HepG2 (cell line): ENCODE data around the gene ACSL6. TPM values are rescaled to one million over a fixed set of nuclear protein-coding genes. Genes with fewer than 3 reads are reported as not detected.
A peak's percentile ranks its signal among the peaks of the same experiment; 100 is the strongest.

Experiments
- ATAC-seq: fragments of 200-7000 bp; cut with Tn5 transposase; 3 replicates; pipeline ENCODE4 v1.9.1; 2020; ENCODE audit warnings: mild to moderate bottlenecking, moderate library complexity
- BruUV-seq: library from RNA; stranded (reverse); fragments of 400-500 nt; replicated peaks from 2 replicates; lab custom pipeline; 2021; lab: Mats Ljungman, UMichigan
- CTCF ChIA-PET: fragments of 300-600 bp; formaldehyde crosslinking; extraction: SDS; loops from one replicate; lab custom pipeline; 2021; ENCODE audit warnings: low total read pairs, inconsistent platforms, low intra/inter-chr PET ratio; lab: Yijun Ruan, JAX
- POLR2A ChIA-PET: fragments of 350-600 bp; sonication (Branson Sonifier 250); formaldehyde crosslinking; loops from one replicate; lab custom pipeline; 2020; ENCODE audit warnings: antibody characterized with exemption, inconsistent platforms; lab: Yijun Ruan, JAX
- DNase-seq: peaks from one replicate; pipeline ENCODE4 v3.0.0-alpha.2; 2015; ENCODE audit warnings: low spot score
- FAIRE-seq: peaks from 3 replicates; lab custom pipeline; 2011; peaks lifted over from hg19 to GRCh38; lab: Jason Lieb, UNC
- H2AFZ ChIP-seq: one replicate; pipeline ENCODE4 v1.6.1; 2011; ENCODE audit warnings: low read length, inconsistent platforms
- H3K27ac ChIP-seq: fragments of 300-600 bp; 3 replicates; pipeline ENCODE4 v1.8.0; 2011; ENCODE audit warnings: mixed run types, mild to moderate bottlenecking, mixed read lengths, low read length, inconsistent platforms; ENCODE audit not compliant: insufficient read depth; ENCODE audit errors: extremely low read length
- H3K27me3 ChIP-seq, 2 experiments: fragments of 200-600 bp in 1 of 2; 2 replicates in 1 of 2; 3 replicates in 1 of 2; pipeline versions ENCODE4 v1.6.0 to v1.8.0; 2011; ENCODE audit warnings: low read length in 2 of 2, mild to moderate bottlenecking in 2 of 2, moderate library complexity in 2 of 2, inconsistent platforms in 1 of 2; ENCODE audit not compliant: insufficient read depth in 2 of 2, control insufficient read depth in 1 of 2
- H3K36me3 ChIP-seq, 2 experiments: fragments of 200-600 bp in 1 of 2; replicated peaks in 1 of 2; 2 replicates in 1 of 2; 3 replicates in 1 of 2; pipeline versions ENCODE4 v1.5.1 to v1.8.0; 2011; ENCODE audit warnings: low read length in 2 of 2, inconsistent platforms in 1 of 2; ENCODE audit not compliant: insufficient read depth in 2 of 2, control insufficient read depth in 1 of 2
- H3K4me1 ChIP-seq: 2 replicates; pipeline ENCODE4 v1.5.1; 2012; ENCODE audit warnings: low read length, inconsistent platforms; ENCODE audit not compliant: insufficient read depth
- H3K4me2 ChIP-seq: 2 replicates; pipeline ENCODE4 v1.6.0; 2011; ENCODE audit warnings: low read depth, low read length, inconsistent platforms
- H3K4me3 ChIP-seq, 3 experiments: fragments of 200-600 bp in 1 of 3; sonication (generic), shearing (Covaris generic) in 1 of 3; replicated peaks in 1 of 3; 2 replicates each; pipeline ENCODE4 v1.5.1; 2011 to 2016; ENCODE audit warnings: low read length in 3 of 3, inconsistent platforms in 2 of 3, low read depth in 2 of 3, mild to moderate bottlenecking in 2 of 3, control low read depth in 1 of 3, mixed read lengths in 1 of 3; ENCODE audit not compliant: insufficient read depth in 1 of 3
- H3K79me2 ChIP-seq: one replicate; pipeline ENCODE4 v1.6.1; 2011; ENCODE audit warnings: low read length, inconsistent platforms; ENCODE audit not compliant: insufficient read depth
- H3K9ac ChIP-seq: 2 replicates; pipeline ENCODE4 v1.6.0; 2011; ENCODE audit warnings: mild to moderate bottlenecking, low read depth, low read length, inconsistent platforms; ENCODE audit not compliant: insufficient read depth
- H3K9me3 ChIP-seq: 2 replicates; pipeline ENCODE4 v1.5.1; 2012; ENCODE audit warnings: mild to moderate bottlenecking, low read length
- H4K20me1 ChIP-seq: 2 replicates; pipeline ENCODE4 v1.6.0; 2011; ENCODE audit warnings: inconsistent platforms, mild to moderate bottlenecking, low read length, moderate library complexity; ENCODE audit not compliant: insufficient read depth
- BORCS8-MEF2B ChIP-seq: sonication (generic); formaldehyde crosslinking; IDR thresholded peaks from 2 replicates; pipeline ENCODE4 v1.8.0; 2022; ENCODE audit warnings: mild to moderate bottlenecking, missing genetic modification reagents
- GTF3A ChIP-seq: sonication (generic); formaldehyde crosslinking; conservative IDR thresholded peaks from 2 replicates; pipeline ENCODE4 v1.4.0; 2020; ENCODE audit warnings: mild to moderate bottlenecking, missing genetic modification reagents
- MBNL3 ChIP-seq: fragments of 250-450 bp; sonication (Bioruptor Pico); conservative IDR thresholded peaks from 2 replicates; pipeline ENCODE4 v1.8.0; 2022; ENCODE audit warnings: mild to moderate bottlenecking, inconsistent platforms
- NFATC3 ChIP-seq: sonication (generic); formaldehyde crosslinking; IDR thresholded peaks from 2 replicates; pipeline ENCODE4 v1.5.1; 2020; ENCODE audit warnings: mild to moderate bottlenecking, missing genetic modification reagents
- NR2F6 ChIP-seq, 2 experiments: IDR thresholded peaks; 2 replicates each; pipeline ENCODE4 v1.6.1; 2016; ENCODE audit warnings: antibody characterized with exemption in 1 of 2, mild to moderate bottlenecking in 1 of 2
- PHF21A ChIP-seq: sonication (generic); formaldehyde crosslinking; IDR thresholded peaks from 2 replicates; pipeline ENCODE4 v1.5.0; 2020; ENCODE audit warnings: mild to moderate bottlenecking, missing genetic modification reagents
- SNRNP70 ChIP-seq: fragments of 200-400 bp; formaldehyde crosslinking; IDR thresholded peaks from 2 replicates; pipeline ENCODE4 v1.6.1; 2017; ENCODE audit warnings: mild to moderate bottlenecking, low read depth, low read length, moderate library complexity
- TARDBP ChIP-seq: sonication (generic); formaldehyde crosslinking; IDR thresholded peaks from 2 replicates; pipeline ENCODE4 v1.8.0; 2022; ENCODE audit warnings: mild to moderate bottlenecking, missing genetic modification reagents
- THYN1 ChIP-seq: sonication (generic); formaldehyde crosslinking; IDR thresholded peaks from 2 replicates; pipeline ENCODE4 v1.8.1; 2023; ENCODE audit warnings: low read depth, mild to moderate bottlenecking, moderate library complexity, missing genetic modification reagents, borderline replicate concordance
- ZBTB37 ChIP-seq: sonication (generic); formaldehyde crosslinking; IDR thresholded peaks from 2 replicates; pipeline ENCODE4 v1.4.0; 2020; ENCODE audit warnings: mild to moderate bottlenecking, missing genetic modification reagents
- ZBTB38 ChIP-seq: sonication (generic); formaldehyde crosslinking; IDR thresholded peaks from 2 replicates; pipeline ENCODE4 v1.5.1; 2020; ENCODE audit warnings: mild to moderate bottlenecking, missing genetic modification reagents
- ZFY ChIP-seq: sonication (generic); formaldehyde crosslinking; IDR thresholded peaks from 2 replicates; pipeline ENCODE4 v1.4.0; 2020; ENCODE audit warnings: missing genetic modification reagents
- ZNF331 ChIP-seq: sonication (generic); formaldehyde crosslinking; IDR thresholded peaks from 2 replicates; pipeline ENCODE4 v1.4.0; 2020; ENCODE audit warnings: missing genetic modification reagents
- ZNF44 ChIP-seq: sonication (generic); formaldehyde crosslinking; IDR thresholded peaks from 2 replicates; pipeline ENCODE4 v1.5.1; 2020; ENCODE audit warnings: mild to moderate bottlenecking, missing genetic modification reagents
- ZNF550 ChIP-seq: sonication (generic); formaldehyde crosslinking; IDR thresholded peaks from 2 replicates; pipeline ENCODE4 v1.4.0; 2020; ENCODE audit warnings: mild to moderate bottlenecking, missing genetic modification reagents, borderline replicate concordance
- WGBS: methylation state at CpG from one replicate; pipeline ENCODE4 v1.1.6; 2017; ENCODE audit warnings: low lambda C conversion rate; 5-methylcytosine and 5-hydroxymethylcytosine counted together
- in situ Hi-C: cut with HindIII; loops from 2 replicates; pipeline ENCODE4 v1.10.0; 2017; ENCODE audit warnings: low pct_unique_long_range_greater_than_20kb; ENCODE audit not compliant: extremely low pct_ligation_motif_present
- intact Hi-C: fragments of 100-400 bp; cut with micrococcal nuclease; formaldehyde crosslinking; loops from one replicate; pipeline ENCODE4 v1.10.0; 2022; ENCODE audit not compliant: unreplicated experiment
- polyA plus RNA-seq, 8 experiments: library from polyadenylated mRNA; depleted of rRNA in 3 of 8; stranded (reverse) in 7 of 8; unstranded in 1 of 8; fragments of >200 nt; fragmentation: Illumina TruSeq in 4 of 8; extraction: Trizol in 4 of 8; gene quantifications; 2 replicates each; pipeline versions ENCODE4 v1.2.1 to v1.2.3, GENCODE V29; 2011 to 2016; ENCODE audit warnings: low read depth in 4 of 8, missing spikeins in 1 of 8, mixed read lengths in 1 of 8; ENCODE audit not compliant: insufficient read depth in 1 of 8
- total RNA-seq, 5 experiments: library from RNA; depleted of rRNA; stranded (reverse); fragments of >200 nt; fragmentation: Illumina TruSeq; extraction: Trizol; gene quantifications; 2 replicates each; pipeline ENCODE4 v1.2.3, GENCODE V29; 2016; ENCODE audit warnings: low read depth in 1 of 5
- TF ChIP-seq, protein P1 (sequence below): sonication (generic); formaldehyde crosslinking; IDR thresholded peaks from 2 replicates; pipeline ENCODE4 v1.5.0; 2020; ENCODE audit warnings: mild to moderate bottlenecking, missing genetic modification reagents
- TF ChIP-seq, protein P2 (sequence below): sonication (generic); IDR thresholded peaks from 2 replicates; pipeline ENCODE4 v1.6.1; 2016; ENCODE audit warnings: low read depth, borderline replicate concordance

The ACSL6 gene
- total and polyA plus RNA-seq, 2 of the 13 experiments (the other 11 are each of a cell fraction or from before 2014, with no cell fraction given) = 3.7 to 3.8 TPM

DNA sequence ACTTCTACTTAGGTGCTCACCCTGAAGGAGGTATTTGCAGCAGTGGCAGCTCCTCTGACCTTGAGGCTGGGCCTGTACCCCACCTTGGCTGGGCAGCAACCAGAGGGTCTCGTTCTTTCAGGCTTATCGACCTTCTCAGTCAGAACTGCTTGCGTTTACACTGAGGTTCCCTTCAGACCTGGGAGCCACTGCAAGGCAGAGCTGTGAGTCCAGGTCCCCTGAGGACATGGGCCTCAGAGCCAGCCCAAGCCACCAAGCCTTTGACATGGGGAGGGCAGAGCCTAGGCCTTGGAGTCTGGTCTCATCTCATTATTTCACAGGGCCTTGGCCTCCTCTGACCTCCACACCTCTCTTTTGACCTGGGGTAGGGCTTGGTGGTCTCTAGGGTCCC lies 13.7 kb downstream of the ACSL6 start:
- Histone ChIP-seq H3K36me3 (no peaks in the 10 kb centered on the region), H3K27ac (peak overlapping the region; percentile 97), H3K9ac (peak overlapping the region; percentile 75), H3K79me2 (no peaks in the 10 kb centered on the region), H3K4me1 (peaks cover 100% of the 10 kb centered on the region), H3K4me2 (peak overlapping the region; percentile 77), H2AFZ (no peak overlapping the region), H4K20me1 (no peaks in the 10 kb centered on the region), H3K27me3 (no peaks in the 10 kb centered on the region), H3K4me3 (peak overlapping the region in 1 of 3 experiments; percentile 32; a peak in 2 of 6 replicates), H3K9me3 (no peaks in the 10 kb centered on the region)
- POLR2A ChIA-PET = interaction anchor here (1.1 to 4.4 kb wide), 5 partner anchors 12 to 362 kb away, joined by 3 to 55 read pairs (median 4); partner anchors contain the start of gene FNIP1
- CTCF ChIA-PET = no interaction called here
- in situ Hi-C loops = no loop called here
- intact Hi-C loops = no loop called here
- FAIRE-seq = peak; percentile 4
- WGBS = no CpG with 5 or more reads among the region's 3 CpGs
- ATAC-seq = no peak
- BruUV-seq = no TSS peak
- DNase-seq = no peak
- TF ChIP-seq TARDBP (CRISPR knock-in tag) = peak; percentile 60
- no peak for TF ChIP-seq THYN1
- no peak for TF ChIP-seq GTF3A
- peak; percentile 60; the same call in 1 of the 2 replicates for TF ChIP-seq ZNF550 (CRISPR knock-in tag)
- no peak for TF ChIP-seq MBNL3 (CRISPR knock-in tag)
- no peak for TF ChIP-seq ZNF44 (CRISPR knock-in tag)
- 0 out of 2 replicates have a peak, but pooled peaks have one; percentile 23 for TF ChIP-seq BORCS8-MEF2B
- TF ChIP-seq SNRNP70 = no peak
- no peak for TF ChIP-seq ZNF331 (CRISPR knock-in tag)
- no peak for TF ChIP-seq NFATC3
- TF ChIP-seq PHF21A = no peak
- no peak for TF ChIP-seq ZFY (CRISPR knock-in tag)
- TF ChIP-seq, protein P1, sequence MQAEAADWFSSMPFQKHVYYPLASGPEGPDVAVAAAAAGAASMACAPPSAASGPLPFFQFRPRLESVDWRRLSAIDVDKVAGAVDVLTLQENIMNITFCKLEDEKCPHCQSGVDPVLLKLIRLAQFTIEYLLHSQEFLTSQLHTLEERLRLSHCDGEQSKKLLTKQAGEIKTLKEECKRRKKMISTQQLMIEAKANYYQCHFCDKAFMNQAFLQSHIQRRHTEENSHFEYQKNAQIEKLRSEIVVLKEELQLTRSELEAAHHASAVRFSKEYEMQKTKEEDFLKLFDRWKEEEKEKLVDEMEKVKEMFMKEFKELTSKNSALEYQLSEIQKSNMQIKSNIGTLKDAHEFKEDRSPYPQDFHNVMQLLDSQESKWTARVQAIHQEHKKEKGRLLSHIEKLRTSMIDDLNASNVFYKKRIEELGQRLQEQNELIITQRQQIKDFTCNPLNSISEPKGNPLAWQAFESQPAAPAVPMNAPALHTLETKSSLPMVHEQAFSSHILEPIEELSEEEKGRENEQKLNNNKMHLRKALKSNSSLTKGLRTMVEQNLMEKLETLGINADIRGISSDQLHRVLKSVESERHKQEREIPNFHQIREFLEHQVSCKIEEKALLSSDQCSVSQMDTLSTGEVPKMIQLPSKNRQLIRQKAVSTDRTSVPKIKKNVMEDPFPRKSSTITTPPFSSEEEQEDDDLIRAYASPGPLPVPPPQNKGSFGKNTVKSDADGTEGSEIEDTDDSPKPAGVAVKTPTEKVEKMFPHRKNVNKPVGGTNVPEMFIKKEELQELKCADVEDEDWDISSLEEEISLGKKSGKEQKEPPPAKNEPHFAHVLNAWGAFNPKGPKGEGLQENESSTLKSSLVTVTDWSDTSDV (CRISPR knock-in tag) = no peak
- no peak for TF ChIP-seq NR2F6 (IDR thresholded peaks at IDR 0.05)
- TF ChIP-seq NR2F6 (CRISPR knock-in tag; IDR thresholded peaks at IDR 0.05) = no peak
- TF ChIP-seq, protein P2, sequence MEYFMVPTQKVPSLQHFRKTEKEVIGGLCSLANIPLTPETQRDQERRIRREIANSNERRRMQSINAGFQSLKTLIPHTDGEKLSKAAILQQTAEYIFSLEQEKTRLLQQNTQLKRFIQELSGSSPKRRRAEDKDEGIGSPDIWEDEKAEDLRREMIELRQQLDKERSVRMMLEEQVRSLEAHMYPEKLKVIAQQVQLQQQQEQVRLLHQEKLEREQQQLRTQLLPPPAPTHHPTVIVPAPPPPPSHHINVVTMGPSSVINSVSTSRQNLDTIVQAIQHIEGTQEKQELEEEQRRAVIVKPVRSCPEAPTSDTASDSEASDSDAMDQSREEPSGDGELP = no peak
- no peak for TF ChIP-seq ZBTB37 (CRISPR knock-in tag)
- peak; percentile 71 for TF ChIP-seq ZBTB38 (CRISPR knock-in tag)
